HL-60 (cell line): ENCODE data around the gene MAP2K5.

Source experiments
- DNase-seq, 2 experiments: peaks; one replicate each; pipeline ENCODE4 v3.0.0-alpha.2; 2010 to 2020; ENCODE audit warnings: low read depth in 1 of 2, low spot score in 1 of 2
- H3K27ac ChIP-seq: fragments of 250-450 bp; sonication (Bioruptor Pico); replicated peaks from 2 replicates; pipeline ENCODE4 v1.5.1; 2020; ENCODE audit warnings: mild to moderate bottlenecking, moderate library complexity
- H3K27me3 ChIP-seq: fragments of 250-450 bp; sonication (Bioruptor Pico); 2 replicates; pipeline ENCODE4 v1.5.1; 2021; ENCODE audit warnings: mild to moderate bottlenecking, moderate library complexity; ENCODE audit not compliant: insufficient read depth, poor library complexity, severe bottlenecking
- H3K4me3 ChIP-seq: replicated peaks from 2 replicates; pipeline ENCODE4 v1.5.1; 2011; ENCODE audit warnings: mild to moderate bottlenecking, control low read depth, low read length; ENCODE audit not compliant: insufficient read depth
- CTCF ChIP-seq: IDR thresholded peaks from one replicate; pipeline ENCODE4 v1.5.1; 2011; ENCODE audit warnings: low read length, control low read depth, inconsistent platforms; ENCODE audit not compliant: insufficient read depth
- GABPA ChIP-seq: IDR thresholded peaks from 2 replicates; pipeline ENCODE4 v1.6.1; 2012; ENCODE audit warnings: low read depth
- POLR2AphosphoS5 ChIP-seq: IDR thresholded peaks from 2 replicates; pipeline ENCODE4 v1.6.1; 2012; ENCODE audit warnings: low read depth
- REST ChIP-seq: IDR thresholded peaks from 2 replicates; pipeline ENCODE4 v1.6.1; 2012; ENCODE audit warnings: low read depth; ENCODE audit not compliant: insufficient replicate concordance
- SPI1 ChIP-seq: IDR thresholded peaks from 2 replicates; pipeline ENCODE4 v1.6.1; 2012; ENCODE audit warnings: low read depth, mild to moderate bottlenecking, borderline replicate concordance

Gene MAP2K5

GRCh38 chr15:67585681-67586080 lies 43.2 kb downstream of the MAP2K5 start:
- H3K27ac ChIP-seq = no peak overlapping the region
- no peak for TF ChIP-seq REST
- TF ChIP-seq SPI1 = no peak
- TF ChIP-seq GABPA = no peak
- no peak for TF ChIP-seq POLR2AphosphoS5
- TF ChIP-seq CTCF = no peak
- no peak overlapping the region for H3K4me3 ChIP-seq
- no peak for DNase-seq
- H3K27me3 ChIP-seq = no peaks in the 10 kb centered on the region

GRCh38 chr15:67587331-67587730 lies 44.8 kb downstream of the MAP2K5 start:
- no peak for DNase-seq
- no peak overlapping the region for H3K27ac ChIP-seq
- H3K4me3 ChIP-seq = no peak overlapping the region
- TF ChIP-seq CTCF (no peak), GABPA (no peak), REST (no peak), SPI1 (no peak), POLR2AphosphoS5 (no peak)
- H3K27me3 ChIP-seq = no peaks in the 10 kb centered on the region

GRCh38 chr15:67587754-67588153 lies 45.3 kb downstream of the MAP2K5 start:
- TF ChIP-seq CTCF (no peak), REST (no peak), SPI1 (no peak), GABPA (no peak), POLR2AphosphoS5 (no peak)
- no peak for DNase-seq
- no peak overlapping the region for H3K4me3 ChIP-seq
- no peaks in the 10 kb centered on the region for H3K27me3 ChIP-seq
- H3K27ac ChIP-seq = no peak overlapping the region
